ENCODE results near the gene ABCA2. TPM values are rescaled to one million over a fixed set of nuclear protein-coding genes. Genes with fewer than 3 reads are reported as not detected.

ABCA2 gene
- total RNA-seq, 1 donor from 2014 or later: 2.1 TPM

- Mint-ChIP-seq H3K9me3 (ENCODE audit: unreplicated experiment) (no peaks in the 10 kb centered on the region), H3K27me3 (ENCODE audit: unreplicated experiment) (peaks cover 8% of the 10 kb centered on the region), H3K4me3 (ENCODE audit: unreplicated experiment) (no peak overlapping the region), H3K27ac (ENCODE audit: unreplicated experiment) (no peak overlapping the region), H3K36me3 (ENCODE audit: low read depth, unreplicated experiment) (no peaks in the 10 kb centered on the region), H3K4me1 (ENCODE audit: unreplicated experiment) (no peaks in the 10 kb centered on the region)
- no peak for TF ChIP-seq CTCF (IDR thresholded peaks at IDR 0.05; ENCODE audit: unreplicated experiment)
- DNase-seq (ENCODE audit: low spot score): no peak
Observed at GRCh38 chr9:136962701-136963248, 65.3 kb downstream of the ABCA2 start.

GRCh38 chr9:136962163-136962562 is 65.9 kb downstream of the ABCA2 start:
- H3K4me1 Mint-ChIP-seq (ENCODE audit: unreplicated experiment): no peaks in the 10 kb centered on the region
- H3K4me3 Mint-ChIP-seq (ENCODE audit: unreplicated experiment): no peak overlapping the region
- H3K27me3 Mint-ChIP-seq (ENCODE audit: unreplicated experiment): peaks cover 11% of the 10 kb centered on the region
- H3K36me3 Mint-ChIP-seq (ENCODE audit: low read depth, unreplicated experiment): no peaks in the 10 kb centered on the region
- H3K27ac Mint-ChIP-seq (ENCODE audit: unreplicated experiment): no peak overlapping the region
- no peak for TF ChIP-seq CTCF (IDR thresholded peaks at IDR 0.05; ENCODE audit: unreplicated experiment)
- H3K9me3 Mint-ChIP-seq (ENCODE audit: unreplicated experiment): no peaks in the 10 kb centered on the region
- no peak for DNase-seq (ENCODE audit: low spot score)

- Mint-ChIP-seq H3K4me1 (ENCODE audit: unreplicated experiment) (no peaks in the 10 kb centered on the region), H3K27me3 (ENCODE audit: unreplicated experiment) (peaks cover 13% of the 10 kb centered on the region), H3K36me3 (ENCODE audit: low read depth, unreplicated experiment) (no peaks in the 10 kb centered on the region), H3K4me3 (ENCODE audit: unreplicated experiment) (no peak overlapping the region), H3K27ac (ENCODE audit: unreplicated experiment) (no peak overlapping the region), H3K9me3 (ENCODE audit: unreplicated experiment) (no peaks in the 10 kb centered on the region)
- no peak for DNase-seq (ENCODE audit: low spot score)
- TF ChIP-seq CTCF (IDR thresholded peaks at IDR 0.05; ENCODE audit: unreplicated experiment): no peak
Observed at GRCh38 chr9:136961279-136962065, 66.6 kb downstream of the ABCA2 start.

GRCh38 chr9:136960938-136961275 is 67.1 kb downstream of the ABCA2 start:
- no peaks in the 10 kb centered on the region for H3K9me3 Mint-ChIP-seq (ENCODE audit: unreplicated experiment)
- TF ChIP-seq CTCF (IDR thresholded peaks at IDR 0.05; ENCODE audit: unreplicated experiment): no peak
- peaks cover 10% of the 10 kb centered on the region for H3K27me3 Mint-ChIP-seq (ENCODE audit: unreplicated experiment)
- no peak for DNase-seq (ENCODE audit: low spot score)
- H3K4me3 Mint-ChIP-seq (ENCODE audit: unreplicated experiment): no peak overlapping the region
- H3K27ac Mint-ChIP-seq (ENCODE audit: unreplicated experiment): no peak overlapping the region
- H3K4me1 Mint-ChIP-seq (ENCODE audit: unreplicated experiment): no peaks in the 10 kb centered on the region
- H3K36me3 Mint-ChIP-seq (ENCODE audit: low read depth, unreplicated experiment): no peaks in the 10 kb centered on the region

- no peaks in the 10 kb centered on the region for H3K36me3 Mint-ChIP-seq (ENCODE audit: low read depth, unreplicated experiment)
- H3K27ac Mint-ChIP-seq (ENCODE audit: unreplicated experiment): no peak overlapping the region
- TF ChIP-seq CTCF (IDR thresholded peaks at IDR 0.05; ENCODE audit: unreplicated experiment): no peak
- H3K27me3 Mint-ChIP-seq (ENCODE audit: unreplicated experiment): peaks cover 8% of the 10 kb centered on the region
- no peaks in the 10 kb centered on the region for H3K4me1 Mint-ChIP-seq (ENCODE audit: unreplicated experiment)
- DNase-seq (ENCODE audit: low spot score): no peak
- H3K4me3 Mint-ChIP-seq (ENCODE audit: unreplicated experiment): no peak overlapping the region
- no peaks in the 10 kb centered on the region for H3K9me3 Mint-ChIP-seq (ENCODE audit: unreplicated experiment)
Observed at GRCh38 chr9:136960212-136960937, 67.7 kb downstream of the ABCA2 start.
